Natural killer cell (primary cell): ENCODE data around the gene IFT122. TPM values are rescaled to one million over a fixed set of nuclear protein-coding genes. Genes with fewer than 3 reads are reported as not detected.

Experiments used
- ATAC-seq, 3 donors: fragments of 150-1000 bp in 2 of 3; fragments of 200-7000 bp in 1 of 3; cut with Tn5 transposase; 1 replicate in 1 of 3; 2 replicates in 2 of 3; pipeline ENCODE4 v1.10.0; 2021; ENCODE audit warnings: mild to moderate bottlenecking in 2 of 3, moderate library complexity in 2 of 3
- DNase-seq, 2 donors: peaks; one replicate each; pipeline versions ENCODE4 v3.0.0 to v3.0.0-alpha.2; 2013 to 2021; ENCODE audit warnings: mixed read lengths in 1 of 2
- H3K27ac ChIP-seq: one replicate; pipeline ENCODE4 v1.5.1; 2013; ENCODE audit warnings: mild to moderate bottlenecking, low read length
- H3K27me3 ChIP-seq: one replicate; pipeline ENCODE4 v1.6.1; 2013; ENCODE audit warnings: low read length; ENCODE audit not compliant: control insufficient read depth, insufficient read depth
- H3K36me3 ChIP-seq: one replicate; pipeline ENCODE4 v1.6.1; 2013; ENCODE audit warnings: low read length; ENCODE audit not compliant: control insufficient read depth, insufficient read depth
- H3K4me1 ChIP-seq: one replicate; pipeline ENCODE4 v1.6.1; 2013; ENCODE audit warnings: low read length; ENCODE audit not compliant: control insufficient read depth, insufficient read depth
- H3K4me3 ChIP-seq: one replicate; pipeline ENCODE4 v1.5.1; 2013; ENCODE audit warnings: low read length
- H3K9me3 ChIP-seq: one replicate; pipeline ENCODE4 v1.6.1; 2013; ENCODE audit warnings: low read length; ENCODE audit not compliant: control insufficient read depth, insufficient read depth
- H3K27ac Mint-ChIP-seq, 2 donors: one replicate each; pipeline ENCODE4 v1.8.0; 2022; ENCODE audit warnings: mild to moderate bottlenecking in 2 of 2, mixed read lengths in 2 of 2, moderate library complexity in 1 of 2
- H3K27me3 Mint-ChIP-seq, 2 donors: one replicate each; pipeline ENCODE4 v1.8.0; 2022; ENCODE audit warnings: low read depth in 2 of 2, mixed read lengths in 2 of 2
- H3K36me3 Mint-ChIP-seq: one replicate; pipeline ENCODE4 v1.8.0; 2022; ENCODE audit warnings: mixed read lengths
- H3K4me1 Mint-ChIP-seq, 2 donors: one replicate each; pipeline ENCODE4 v1.8.0; 2022; ENCODE audit warnings: mixed read lengths in 2 of 2
- H3K4me3 Mint-ChIP-seq: one replicate; pipeline ENCODE4 v1.8.0; 2022; ENCODE audit warnings: mild to moderate bottlenecking, moderate library complexity, mixed read lengths
- H3K9me3 Mint-ChIP-seq, 2 donors: one replicate each; pipeline ENCODE4 v1.8.0; 2022; ENCODE audit warnings: mixed read lengths in 2 of 2
- WGBS: methylation state at CpG from one replicate; pipeline ENCODE4 v1.1.7; 2013; ENCODE audit warnings: missing lambda C conversion rate; ENCODE audit not compliant: insufficient coverage; 5-methylcytosine and 5-hydroxymethylcytosine counted together
- intact Hi-C: fragments of 100-400 bp; cut with micrococcal nuclease; formaldehyde crosslinking; loops from one replicate; pipeline ENCODE4 v1.14.2; 2022
- total RNA-seq, 4 donors: library from RNA; stranded (reverse); fragments of 120-200 nt in 1 of 4; gene quantifications; one replicate each; pipeline versions ENCODE4 v1.2.3 to v1.2.4, GENCODE V29; 2013 to 2022
- TF ChIP-seq, protein P1 (sequence below): fragments of 200-600 bp; IDR thresholded peaks from one replicate; pipeline ENCODE4 v1.8.0; 2022; ENCODE audit warnings: antibody characterized with exemption

Gene IFT122
- total RNA-seq, 3 donors from 2014 or later (not counting 1 experiment from before 2014, with no cell fraction given): 20.7 to 26.6 (median 23.9) TPM

DNA sequence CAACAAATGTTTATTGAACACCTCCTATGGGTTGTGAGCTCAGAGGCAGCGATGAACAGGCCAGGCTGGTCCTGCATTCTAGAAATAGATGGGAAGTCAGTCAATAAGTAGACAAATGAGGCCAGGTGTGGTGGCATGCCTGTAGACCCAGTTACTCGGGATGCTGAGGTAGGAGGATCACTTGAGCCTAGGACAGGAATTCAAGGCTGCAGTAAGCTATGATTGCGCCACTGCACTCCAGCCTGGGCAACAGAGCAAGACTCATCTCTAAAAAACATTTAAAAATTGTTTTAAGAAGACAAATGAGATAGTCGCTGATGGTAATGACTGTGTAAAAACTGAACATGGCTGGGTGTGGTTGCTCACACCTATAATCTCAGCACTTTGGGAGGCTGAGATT is 84.1 kb downstream of the IFT122 start:
- intact Hi-C loops: no loop called here
- Mint-ChIP-seq H3K36me3 (no peaks in the 10 kb centered on the region), H3K27ac (no peak overlapping the region), H3K4me1 (peaks cover 0 to 4% of the 10 kb centered on the region in 2 donors), H3K4me3 (no peak overlapping the region), H3K27me3 (no peaks in the 10 kb centered on the region), H3K9me3 (no peaks in the 10 kb centered on the region)
- Histone ChIP-seq H3K4me1 (peaks cover 12% of the 10 kb centered on the region), H3K4me3 (no peak overlapping the region), H3K27ac (no peak overlapping the region), H3K27me3 (no peaks in the 10 kb centered on the region), H3K9me3 (no peaks in the 10 kb centered on the region), H3K36me3 (no peaks in the 10 kb centered on the region)
- no peak for DNase-seq
- TF ChIP-seq, protein P1, sequence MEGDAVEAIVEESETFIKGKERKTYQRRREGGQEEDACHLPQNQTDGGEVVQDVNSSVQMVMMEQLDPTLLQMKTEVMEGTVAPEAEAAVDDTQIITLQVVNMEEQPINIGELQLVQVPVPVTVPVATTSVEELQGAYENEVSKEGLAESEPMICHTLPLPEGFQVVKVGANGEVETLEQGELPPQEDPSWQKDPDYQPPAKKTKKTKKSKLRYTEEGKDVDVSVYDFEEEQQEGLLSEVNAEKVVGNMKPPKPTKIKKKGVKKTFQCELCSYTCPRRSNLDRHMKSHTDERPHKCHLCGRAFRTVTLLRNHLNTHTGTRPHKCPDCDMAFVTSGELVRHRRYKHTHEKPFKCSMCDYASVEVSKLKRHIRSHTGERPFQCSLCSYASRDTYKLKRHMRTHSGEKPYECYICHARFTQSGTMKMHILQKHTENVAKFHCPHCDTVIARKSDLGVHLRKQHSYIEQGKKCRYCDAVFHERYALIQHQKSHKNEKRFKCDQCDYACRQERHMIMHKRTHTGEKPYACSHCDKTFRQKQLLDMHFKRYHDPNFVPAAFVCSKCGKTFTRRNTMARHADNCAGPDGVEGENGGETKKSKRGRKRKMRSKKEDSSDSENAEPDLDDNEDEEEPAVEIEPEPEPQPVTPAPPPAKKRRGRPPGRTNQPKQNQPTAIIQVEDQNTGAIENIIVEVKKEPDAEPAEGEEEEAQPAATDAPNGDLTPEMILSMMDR: no peak
- no peak for ATAC-seq
- 95% methylated on average over 4 of the region's 4 CpGs for WGBS

GRCh38 chr3:129525341-129525968 is 85.4 kb downstream of the IFT122 start:
- Mint-ChIP-seq H3K4me3 (no peak overlapping the region), H3K27me3 (no peaks in the 10 kb centered on the region), H3K27ac (no peak overlapping the region), H3K4me1 (peaks cover 0 to 4% of the 10 kb centered on the region in 2 donors), H3K36me3 (no peaks in the 10 kb centered on the region), H3K9me3 (no peaks in the 10 kb centered on the region)
- intact Hi-C loops: no loop called here
- H3K27ac ChIP-seq: no peak overlapping the region
- H3K36me3 ChIP-seq: no peaks in the 10 kb centered on the region
- no peak overlapping the region for H3K4me3 ChIP-seq
- TF ChIP-seq, protein P1: no peak
- no peaks in the 10 kb centered on the region for H3K9me3 ChIP-seq
- no peaks in the 10 kb centered on the region for H3K27me3 ChIP-seq
- 82% methylated on average over 6 of the region's 8 CpGs for WGBS
- H3K4me1 ChIP-seq: peaks cover 12% of the 10 kb centered on the region
- ATAC-seq: peak in 2 of 3 donors; percentile 34 to 38
- no peak for DNase-seq

DNA sequence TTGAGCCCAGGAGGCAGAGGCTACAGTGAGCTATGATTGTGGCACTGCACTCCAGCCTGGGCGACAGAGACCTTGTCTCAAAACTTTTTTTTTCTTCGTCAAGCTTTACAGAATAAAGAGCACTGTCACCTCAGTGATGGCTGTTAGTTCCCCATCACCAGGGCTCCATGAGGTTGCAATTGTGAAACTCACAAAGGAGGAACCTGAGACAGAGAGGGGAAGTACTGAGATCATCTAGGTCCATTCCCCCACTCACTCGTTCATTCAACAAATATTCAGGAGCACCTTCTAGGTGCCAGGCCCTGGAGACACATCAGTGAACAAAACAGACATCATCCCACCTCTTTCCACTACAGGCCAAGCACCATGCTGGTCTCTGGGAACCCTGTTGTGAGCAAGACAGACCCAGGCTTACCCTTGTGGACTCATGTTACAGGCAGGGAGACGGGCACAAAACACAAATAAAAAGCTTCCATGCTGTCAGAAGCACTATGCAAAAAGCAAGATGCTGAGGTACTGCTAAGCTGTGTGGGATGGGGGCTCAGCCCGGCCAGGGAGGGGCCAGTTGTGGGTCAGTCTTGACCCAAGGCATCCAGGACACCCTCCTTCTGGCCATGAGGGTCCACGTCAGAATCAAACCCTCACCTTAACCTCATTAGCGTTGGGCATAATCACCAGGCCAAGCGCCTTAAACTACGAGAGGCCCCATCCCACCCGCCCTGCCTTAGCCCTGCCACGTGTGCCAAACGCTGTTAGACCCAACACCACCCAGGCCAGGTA is 86.3 kb downstream of the IFT122 start:
- TF ChIP-seq, protein P1: no peak
- DNase-seq (no peak), ATAC-seq (peak in 2 of 3 donors; percentile 33 to 68)
- H3K36me3 ChIP-seq: no peaks in the 10 kb centered on the region
- Mint-ChIP-seq H3K9me3 (no peaks in the 10 kb centered on the region), H3K4me1 (peaks cover 0 to 4% of the 10 kb centered on the region in 2 donors), H3K4me3 (no peak overlapping the region), H3K36me3 (no peaks in the 10 kb centered on the region), H3K27ac (no peak overlapping the region), H3K27me3 (no peaks in the 10 kb centered on the region)
- H3K27ac ChIP-seq: no peak overlapping the region
- WGBS: 72% methylated on average over 12 of the region's 12 CpGs
- H3K4me1 ChIP-seq: peaks cover 12% of the 10 kb centered on the region
- no peak overlapping the region for H3K4me3 ChIP-seq
- intact Hi-C loops: no loop called here
- no peaks in the 10 kb centered on the region for H3K9me3 ChIP-seq
- H3K27me3 ChIP-seq: no peaks in the 10 kb centered on the region
